Astrocyte (in vitro differentiated cells and primary cell): Measurements from ENCODE around the gene UQCC2.

ENCODE experiments used
- EZH2 ChIP-seq: IDR thresholded peaks from 2 replicates; pipeline ENCODE4 v1.6.1; 2012; ENCODE audit warnings: mild to moderate bottlenecking, low read length, inconsistent platforms; ENCODE audit not compliant: insufficient read depth
- TF ChIP-seq, protein P1 (sequence below): IDR thresholded peaks from 2 replicates; pipeline ENCODE4 v1.5.1; 2011; ENCODE audit warnings: low read depth, mild to moderate bottlenecking, inconsistent platforms, low read length, moderate library complexity; ENCODE audit not compliant: insufficient read depth

GRCh38 chr6:33656844-33657243, 54.7 kb downstream of the UQCC2 start:
- TF ChIP-seq, protein P1, sequence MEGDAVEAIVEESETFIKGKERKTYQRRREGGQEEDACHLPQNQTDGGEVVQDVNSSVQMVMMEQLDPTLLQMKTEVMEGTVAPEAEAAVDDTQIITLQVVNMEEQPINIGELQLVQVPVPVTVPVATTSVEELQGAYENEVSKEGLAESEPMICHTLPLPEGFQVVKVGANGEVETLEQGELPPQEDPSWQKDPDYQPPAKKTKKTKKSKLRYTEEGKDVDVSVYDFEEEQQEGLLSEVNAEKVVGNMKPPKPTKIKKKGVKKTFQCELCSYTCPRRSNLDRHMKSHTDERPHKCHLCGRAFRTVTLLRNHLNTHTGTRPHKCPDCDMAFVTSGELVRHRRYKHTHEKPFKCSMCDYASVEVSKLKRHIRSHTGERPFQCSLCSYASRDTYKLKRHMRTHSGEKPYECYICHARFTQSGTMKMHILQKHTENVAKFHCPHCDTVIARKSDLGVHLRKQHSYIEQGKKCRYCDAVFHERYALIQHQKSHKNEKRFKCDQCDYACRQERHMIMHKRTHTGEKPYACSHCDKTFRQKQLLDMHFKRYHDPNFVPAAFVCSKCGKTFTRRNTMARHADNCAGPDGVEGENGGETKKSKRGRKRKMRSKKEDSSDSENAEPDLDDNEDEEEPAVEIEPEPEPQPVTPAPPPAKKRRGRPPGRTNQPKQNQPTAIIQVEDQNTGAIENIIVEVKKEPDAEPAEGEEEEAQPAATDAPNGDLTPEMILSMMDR: no peak
- no peak for TF ChIP-seq EZH2
